B cell (primary cell): ENCODE measurements around the gene AAR2. TPM values are rescaled to one million over a fixed set of nuclear protein-coding genes. Genes with fewer than 3 reads are reported as not detected.

ENCODE experiments used
- ATAC-seq: fragments of 200-7000 bp; cut with Tn5 transposase; one replicate; pipeline ENCODE4 v1.10.0; 2021; ENCODE audit warnings: low read depth, mild to moderate bottlenecking, moderate number of reproducible peaks, moderate library complexity
- CTCF ChIA-PET: fragments of 350-600 bp; sonication (Branson Sonifier 250); formaldehyde crosslinking; loops from one replicate; lab custom pipeline; 2021; ENCODE audit warnings: antibody characterized with exemption, inconsistent platforms; lab: Charles Lee
- POLR2A ChIA-PET: fragments of 350-600 bp; sonication (Branson Sonifier 250); formaldehyde crosslinking; loops from one replicate; lab custom pipeline; 2021; ENCODE audit warnings: antibody characterized with exemption; lab: Charles Lee
- DNase-seq: peaks from one replicate; pipeline ENCODE4 v3.0.0; 2013
- H2AFZ ChIP-seq: 2 replicates; pipeline ENCODE4 v1.6.1; 2012; ENCODE audit warnings: mild to moderate bottlenecking, low read depth, low read length; ENCODE audit not compliant: insufficient read depth, poor library complexity, severe bottlenecking
- H3K27ac ChIP-seq, 2 donors: 1 replicate in 1 of 2; 2 replicates in 1 of 2; pipeline ENCODE4 v1.5.1; 2012 to 2013; ENCODE audit warnings: low read length in 2 of 2, mild to moderate bottlenecking in 2 of 2, moderate library complexity in 1 of 2
- H3K27me3 ChIP-seq, 4 experiments: fragments of 200-600 bp in 1 of 4; sonication (generic) in 1 of 4; replicated peaks in 1 of 4; 1 replicate in 2 of 4; 2 replicates in 2 of 4; pipeline versions ENCODE4 v1.6.1 to v1.7.0; 2013 to 2016; ENCODE audit warnings: low read length in 3 of 4, mild to moderate bottlenecking in 2 of 4, mixed read lengths in 1 of 4, moderate library complexity in 1 of 4; ENCODE audit not compliant: insufficient read depth in 4 of 4, control insufficient read depth in 3 of 4; ENCODE audit errors: control extremely low read depth in 1 of 4
- H3K36me3 ChIP-seq, 2 experiments: replicated peaks in 1 of 2; 1 replicate in 1 of 2; 2 replicates in 1 of 2; pipeline versions ENCODE4 v1.6.1 to v1.7.1; 2013; ENCODE audit warnings: low read length in 1 of 2; ENCODE audit not compliant: insufficient read depth in 2 of 2, control insufficient read depth in 1 of 2; ENCODE audit errors: control extremely low read depth in 1 of 2, extremely low read depth in 1 of 2
- H3K4me1 ChIP-seq, 2 donors: fragments of 200-600 bp in 1 of 2; sonication (generic) in 1 of 2; 1 replicate in 1 of 2; 2 replicates in 1 of 2; pipeline versions ENCODE4 v1.5.1 to v1.6.1; 2013 to 2017; ENCODE audit warnings: low read length in 2 of 2; ENCODE audit not compliant: control insufficient read depth in 2 of 2, insufficient read depth in 2 of 2
- H3K4me2 ChIP-seq: replicated peaks from 2 replicates; pipeline ENCODE3; 2012; ENCODE audit warnings: mild to moderate bottlenecking, low read depth, low read length; ENCODE audit not compliant: poor library complexity, severe bottlenecking
- H3K4me3 ChIP-seq, 5 experiments: fragments of 200-600 bp in 1 of 5; sonication (generic) in 1 of 5; 1 replicate in 3 of 5; 2 replicates in 2 of 5; pipeline versions ENCODE4 v1.5.1 to v1.7.0; 2011 to 2016; ENCODE audit warnings: low read length in 4 of 5, mild to moderate bottlenecking in 4 of 5, low read depth in 2 of 5, control low read depth in 1 of 5, moderate library complexity in 1 of 5; ENCODE audit not compliant: insufficient read depth in 1 of 5; ENCODE audit errors: control extremely low read depth in 1 of 5, extremely low read depth in 1 of 5
- H3K79me2 ChIP-seq: fragments of 200-600 bp; sonication (generic); one replicate; pipeline ENCODE4 v1.6.0; 2016; ENCODE audit warnings: low read length; ENCODE audit not compliant: control insufficient read depth, insufficient read depth
- H3K9ac ChIP-seq: fragments of 200-600 bp; sonication (generic); 2 replicates; pipeline ENCODE4 v1.6.1; 2017; ENCODE audit warnings: mild to moderate bottlenecking, low read length, moderate library complexity
- H3K9me3 ChIP-seq, 3 donors: one replicate each; pipeline versions ENCODE4 v1.6.1 to v1.7.1; 2013; ENCODE audit warnings: low read length in 2 of 3; ENCODE audit not compliant: control insufficient read depth in 2 of 3, insufficient read depth in 1 of 3; ENCODE audit errors: control extremely low read depth in 1 of 3
- H4K20me1 ChIP-seq: 2 replicates; pipeline ENCODE4 v1.6.0; 2012; ENCODE audit warnings: mild to moderate bottlenecking, low read length; ENCODE audit not compliant: insufficient read depth, control insufficient read depth, poor library complexity, severe bottlenecking
- H3K27ac Mint-ChIP-seq: one replicate; pipeline ENCODE4 v1.8.0; 2021; ENCODE audit warnings: mixed read lengths
- H3K27me3 Mint-ChIP-seq: one replicate; pipeline ENCODE4 v1.8.0; 2021; ENCODE audit warnings: mixed read lengths
- H3K4me1 Mint-ChIP-seq: one replicate; pipeline ENCODE4 v1.8.0; 2021; ENCODE audit warnings: mixed read lengths
- H3K4me3 Mint-ChIP-seq: one replicate; pipeline ENCODE4 v1.8.0; 2021; ENCODE audit warnings: mixed read lengths
- H3K9me3 Mint-ChIP-seq: one replicate; pipeline ENCODE4 v1.8.0; 2022; ENCODE audit warnings: mixed read lengths; ENCODE audit not compliant: insufficient read depth
- CTCF ChIP-seq: fragments of 200-600 bp; IDR thresholded peaks from one replicate; pipeline ENCODE4 v1.8.0; 2022; ENCODE audit warnings: antibody characterized with exemption, mild to moderate bottlenecking
- EZH2 ChIP-seq: IDR thresholded peaks from 2 replicates; pipeline ENCODE4 v1.6.1; 2012; ENCODE audit warnings: borderline replicate concordance, low read depth, mild to moderate bottlenecking, moderate library complexity, low read length; ENCODE audit not compliant: insufficient read depth, poor library complexity, severe bottlenecking
- WGBS: methylation state at CpG from one replicate; pipeline ENCODE4 v1.1.5; 2013; ENCODE audit warnings: missing lambda C conversion rate; ENCODE audit not compliant: insufficient coverage; 5-methylcytosine and 5-hydroxymethylcytosine counted together
- intact Hi-C: fragments of 100-400 bp; cut with micrococcal nuclease; formaldehyde crosslinking; loops from one replicate; pipeline ENCODE4 v1.10.0; 2022
- polyA plus RNA-seq: library from polyadenylated mRNA; depleted of rRNA; stranded (reverse); fragments of >200 nt; gene quantifications from 2 replicates; pipeline ENCODE4 v1.2.3, GENCODE V29; 2012
- total RNA-seq, 2 donors: library from RNA; stranded (reverse); fragments of 120-200 nt in 1 of 2; gene quantifications; 1 replicate in 1 of 2; 2 replicates in 1 of 2; pipeline versions ENCODE4 v1.2.3 to v1.2.4, GENCODE V29; 2013 to 2022

The AAR2 gene
- total and polyA plus RNA-seq, 2 donors (not counting 1 experiment from before 2014, with no cell fraction given) = 10.3 to 21.3 TPM

GRCh38 chr20:36193977-36194712, 42.1 kb upstream of the AAR2 start:
- H3K4me2 ChIP-seq = no peak overlapping the region
- DNase-seq (no peak), ATAC-seq (no peak)
- H4K20me1 ChIP-seq = no peaks in the 10 kb centered on the region
- intact Hi-C loops = no loop called here
- POLR2A ChIA-PET = no interaction called here
- no peaks in the 10 kb centered on the region for H3K36me3 ChIP-seq
- Mint-ChIP-seq H3K27me3 (peaks cover 23% of the 10 kb centered on the region), H3K4me1 (no peaks in the 10 kb centered on the region), H3K27ac (no peak overlapping the region), H3K9me3 (no peaks in the 10 kb centered on the region), H3K4me3 (no peak overlapping the region)
- H3K79me2 ChIP-seq = no peaks in the 10 kb centered on the region
- no peaks in the 10 kb centered on the region for H3K4me1 ChIP-seq
- H3K9me3 ChIP-seq = no peaks in the 10 kb centered on the region
- CTCF ChIA-PET = interaction anchor here (1.3 to 2.5 kb wide), 3 partner anchors 9 to 201 kb away, joined by 3 to 28 read pairs (median 6); no protein-coding TSS in a partner anchor
- no peak overlapping the region for H3K27ac ChIP-seq
- 98% methylated on average over 10 of the region's 10 CpGs for WGBS
- H3K4me3 ChIP-seq = no peak overlapping the region
- H3K9ac ChIP-seq = no peak overlapping the region
- H3K27me3 ChIP-seq = peaks cover 0 to 4% (median 0%) of the 10 kb centered on the region in 4 experiments
- H2AFZ ChIP-seq = no peak overlapping the region
- no peak for TF ChIP-seq CTCF
- no peak for TF ChIP-seq EZH2

GRCh38 chr20:36196676-36197075, 39.6 kb upstream of the AAR2 start:
- Histone ChIP-seq H2AFZ (no peak overlapping the region), H3K27me3 (peaks cover 0 to 4% (median 2%) of the 10 kb centered on the region in 4 experiments), H3K4me1 (peaks cover 0 to 2% of the 10 kb centered on the region in 2 donors), H3K9ac (no peak overlapping the region), H4K20me1 (no peaks in the 10 kb centered on the region), H3K36me3 (no peaks in the 10 kb centered on the region), H3K27ac (no peak overlapping the region), H3K4me2 (no peak overlapping the region), H3K9me3 (no peaks in the 10 kb centered on the region), H3K79me2 (no peaks in the 10 kb centered on the region), H3K4me3 (no peak overlapping the region)
- ATAC-seq (no peak), DNase-seq (no peak)
- WGBS = 80% methylated on average over 2 of the region's 2 CpGs
- intact Hi-C loops = no loop called here
- Mint-ChIP-seq H3K4me3 (no peak overlapping the region), H3K27ac (no peak overlapping the region), H3K4me1 (peaks cover 3% of the 10 kb centered on the region), H3K9me3 (no peaks in the 10 kb centered on the region), H3K27me3 (peaks cover 23% of the 10 kb centered on the region)
- POLR2A ChIA-PET = no interaction called here
- CTCF ChIA-PET = interaction anchor here (0.9 to 1.6 kb wide), 3 partner anchors 12 to 296 kb away, joined by 3 to 5 read pairs (median 3); no protein-coding TSS in a partner anchor
- no peak for TF ChIP-seq EZH2
- TF ChIP-seq CTCF = no peak
